ENCODE data around the gene PROKR1. TPM values are rescaled to one million over a fixed set of nuclear protein-coding genes. Genes with fewer than 3 reads are reported as not detected.

The PROKR1 gene
- not detected in 2 replicates for total RNA-seq

DNA sequence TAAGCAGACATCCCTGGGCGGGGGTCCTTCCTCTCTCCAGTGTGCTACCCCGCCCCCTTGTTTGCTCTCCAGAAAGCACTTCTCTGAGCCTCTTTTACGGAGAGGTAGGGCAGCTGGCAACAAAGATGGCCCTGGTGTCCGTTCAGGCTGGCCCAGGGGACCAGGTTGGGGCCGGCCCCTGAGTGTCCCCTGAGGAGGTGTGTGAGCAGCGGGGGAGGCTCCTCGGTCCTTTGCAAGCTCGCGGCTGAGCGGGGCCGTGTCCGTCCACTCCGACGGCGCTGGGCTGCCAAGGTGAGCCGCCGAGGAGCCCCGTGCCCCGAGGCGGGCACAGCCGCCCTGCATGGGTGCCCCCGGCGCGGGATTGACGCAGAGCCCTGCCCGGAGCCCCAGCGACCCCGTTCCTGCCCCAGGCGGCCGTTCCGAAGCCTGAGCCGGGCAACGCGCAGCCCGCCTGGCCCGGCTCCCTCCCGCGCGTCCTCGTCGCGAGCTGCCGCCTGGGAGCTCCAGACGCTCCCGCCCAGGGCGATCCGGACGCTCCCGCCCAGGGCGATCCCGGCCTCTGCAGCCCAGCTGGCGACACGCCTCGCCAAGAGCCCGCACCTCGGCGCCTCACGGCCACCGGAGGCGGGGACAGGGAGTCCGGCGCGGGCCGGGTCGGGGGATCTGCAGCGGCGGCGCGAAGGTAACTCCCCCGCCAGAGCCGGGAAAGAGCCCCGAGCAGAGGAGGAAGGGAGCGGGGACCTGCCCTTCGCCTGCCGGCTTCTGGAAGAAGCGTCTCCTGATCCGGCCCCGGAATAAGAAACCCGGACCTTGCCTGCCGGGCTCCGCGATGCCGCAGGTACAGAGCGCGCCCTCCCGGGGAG, at the start of gene PROKR1:
TSS of gene PROKR1 (plus strand) at position 569 of the 863 bp plus-strand sequence. CDS start 2,243 bp downstream, outside the sequence.

Other genes with a start within 250 kb of the PROKR1 start
- gene FBXO48, start 176.3 kb upstream of the PROKR1 start, total RNA-seq = 0.29 and 0.35 TPM in 2 replicates
- 1.4 and 3.0 TPM in 2 replicates for gene APLF, start 176.0 kb upstream of the PROKR1 start, total RNA-seq
- gene ARHGAP25, start 91.2 kb downstream of the PROKR1 start, total RNA-seq = 9.4 and 12.1 TPM in 2 replicates
- gene BMP10, start 227.8 kb downstream of the PROKR1 start, total RNA-seq = not detected in 2 replicates